Fibroblast of lung (primary cell): ENCODE data around the gene SHISA9. TPM values are rescaled to one million over a fixed set of nuclear protein-coding genes. Genes with fewer than 3 reads are reported as not detected.
A peak's percentile ranks its signal among the peaks of the same experiment; 100 is the strongest.

Experiments used
- DNase-seq, 2 donors: peaks; one replicate each; pipeline versions ENCODE4 v3.0.0 to v3.0.0-alpha.2; 2010; ENCODE audit warnings: low read depth in 2 of 2
- H2AFZ ChIP-seq: 2 replicates; pipeline ENCODE4 v1.5.1; 2012; ENCODE audit warnings: low read length, control low read depth, inconsistent platforms
- H3K27ac ChIP-seq: 2 replicates; pipeline ENCODE4 v1.5.1; 2011; ENCODE audit warnings: low read length, control low read depth; ENCODE audit not compliant: insufficient read depth
- H3K27me3 ChIP-seq: 2 replicates; pipeline ENCODE4 v1.5.1; 2011; ENCODE audit warnings: mild to moderate bottlenecking, low read length; ENCODE audit not compliant: control insufficient read depth, insufficient read depth
- H3K36me3 ChIP-seq: 2 replicates; pipeline ENCODE4 v1.5.1; 2011; ENCODE audit warnings: low read length; ENCODE audit not compliant: control insufficient read depth, insufficient read depth
- H3K4me1 ChIP-seq: 2 replicates; pipeline ENCODE4 v1.5.1; 2011; ENCODE audit warnings: low read length; ENCODE audit not compliant: control insufficient read depth, insufficient read depth; ENCODE audit errors: extremely low read depth
- H3K4me2 ChIP-seq: 2 replicates; pipeline ENCODE4 v1.5.1; 2011; ENCODE audit warnings: low read length, control low read depth; ENCODE audit not compliant: insufficient read depth; ENCODE audit errors: extremely low read depth
- H3K4me3 ChIP-seq, 4 experiments: fragments of 200-600 bp in 1 of 4; sonication (generic) in 1 of 4; replicated peaks in 1 of 4; 2 replicates each; pipeline ENCODE4 v1.5.1; 2011 to 2016; ENCODE audit warnings: low read length in 4 of 4, low read depth in 3 of 4, mild to moderate bottlenecking in 3 of 4, control low read depth in 2 of 4, inconsistent platforms in 1 of 4, mixed read lengths in 1 of 4; ENCODE audit not compliant: insufficient read depth in 1 of 4; ENCODE audit errors: control extremely low read depth in 1 of 4
- H3K79me2 ChIP-seq: 2 replicates; pipeline ENCODE4 v1.5.1; 2012; ENCODE audit warnings: mild to moderate bottlenecking, low read length, inconsistent platforms; ENCODE audit not compliant: control insufficient read depth, insufficient read depth
- H3K9ac ChIP-seq: 2 replicates; pipeline ENCODE4 v1.5.1; 2011; ENCODE audit warnings: mild to moderate bottlenecking, low read length, control low read depth; ENCODE audit not compliant: insufficient read depth
- H3K9me3 ChIP-seq: 2 replicates; pipeline ENCODE4 v1.5.1; 2012; ENCODE audit warnings: low read depth, low read length; ENCODE audit not compliant: control insufficient read depth, insufficient read depth
- H4K20me1 ChIP-seq: 2 replicates; pipeline ENCODE4 v1.5.1; 2011; ENCODE audit warnings: low read length; ENCODE audit not compliant: control insufficient read depth, insufficient read depth; ENCODE audit errors: extremely low read depth
- CTCF ChIP-seq, 2 donors: IDR thresholded peaks in 1 of 2; conservative IDR thresholded peaks in 1 of 2; 1 replicate in 1 of 2; 2 replicates in 1 of 2; pipeline ENCODE4 v1.5.1; 2011 to 2012; ENCODE audit warnings: low read length in 2 of 2, control low read depth in 1 of 2, inconsistent platforms in 1 of 2, low read depth in 1 of 2, mild to moderate bottlenecking in 1 of 2
- EZH2 ChIP-seq: IDR thresholded peaks from 2 replicates; pipeline ENCODE4 v1.5.1; 2012; ENCODE audit warnings: low read length, control low read depth, mild to moderate bottlenecking; ENCODE audit errors: missing control alignments
- polyA plus RNA-seq, 2 donors: library from polyadenylated mRNA; depleted of rRNA in 1 of 2; stranded (reverse) in 1 of 2; unstranded in 1 of 2; fragments of >200 nt; gene quantifications; 2 replicates each; pipeline ENCODE4 v1.2.1, GENCODE V29; 2011 to 2012; ENCODE audit warnings: missing spikeins in 1 of 2
- total RNA-seq: library from RNA; depleted of rRNA; stranded (reverse); fragments of >200 nt; gene quantifications from 2 replicates; pipeline ENCODE4 v1.2.1, GENCODE V29; 2014

Gene SHISA9
- total and polyA plus RNA-seq, 2 donors (not counting 1 experiment from before 2014, with no cell fraction given), result not detected

GRCh38 chr16:12893050-12893750 is 8.2 kb upstream of the SHISA9 start:
- no peak overlapping the region for H3K4me3 ChIP-seq

GRCh38 chr16:12896562-12896961 is 4.8 kb upstream of the SHISA9 start:
- Histone ChIP-seq H4K20me1 (no peaks in the 10 kb centered on the region), H3K36me3 (no peaks in the 10 kb centered on the region), H2AFZ (no peak overlapping the region), H3K79me2 (no peaks in the 10 kb centered on the region), H3K4me1 (no peaks in the 10 kb centered on the region), H3K9ac (no peak overlapping the region), H3K27ac (no peak overlapping the region), H3K4me3 (no peak overlapping the region), H3K9me3 (no peaks in the 10 kb centered on the region), H3K27me3 (no peaks in the 10 kb centered on the region), H3K4me2 (no peak overlapping the region)
- DNase-seq, result peak in 1 of 2 donors; percentile 15
- no peak for TF ChIP-seq CTCF (conservative IDR thresholded peaks at IDR 0.05 in 1 of 2, IDR thresholded peaks at IDR 0.05 in 1 of 2; ENCODE audit: low read depth in 1 of 2, low read length in 2 of 2)
- TF ChIP-seq EZH2, result no peak

More at GRCh38 chr16:12893050-12893750, 8.2 kb upstream of the SHISA9 start:
- Histone ChIP-seq H3K27ac (no peak overlapping the region), H4K20me1 (no peaks in the 10 kb centered on the region), H3K36me3 (no peaks in the 10 kb centered on the region), H3K4me2 (no peak overlapping the region), H3K9ac (no peak overlapping the region), H3K27me3 (no peaks in the 10 kb centered on the region), H3K79me2 (no peaks in the 10 kb centered on the region), H3K9me3 (no peaks in the 10 kb centered on the region), H3K4me1 (no peaks in the 10 kb centered on the region), H2AFZ (no peak overlapping the region)
- TF ChIP-seq CTCF (conservative IDR thresholded peaks at IDR 0.05 in 1 of 2, IDR thresholded peaks at IDR 0.05 in 1 of 2; ENCODE audit: low read depth in 1 of 2, low read length in 2 of 2) (no peak), EZH2 (no peak)
- DNase-seq, result no peak

- H3K4me2 ChIP-seq, result no peak overlapping the region
- no peaks in the 10 kb centered on the region for H3K4me1 ChIP-seq
- no peaks in the 10 kb centered on the region for H3K79me2 ChIP-seq
- H3K9ac ChIP-seq, result no peak overlapping the region
- H3K36me3 ChIP-seq, result no peaks in the 10 kb centered on the region
- TF ChIP-seq CTCF (conservative IDR thresholded peaks at IDR 0.05 in 1 of 2, IDR thresholded peaks at IDR 0.05 in 1 of 2; ENCODE audit: low read depth in 1 of 2, low read length in 2 of 2) (no peak), EZH2 (no peak)
- no peak for DNase-seq
- H3K27me3 ChIP-seq, result peaks cover 13% of the 10 kb centered on the region
- H4K20me1 ChIP-seq, result no peaks in the 10 kb centered on the region
- no peak overlapping the region for H3K4me3 ChIP-seq
- H2AFZ ChIP-seq, result no peak overlapping the region
- no peak overlapping the region for H3K27ac ChIP-seq
- no peaks in the 10 kb centered on the region for H3K9me3 ChIP-seq
Observed at GRCh38 chr16:12898551-12898950, 2.8 kb upstream of the SHISA9 start.
